Activated T-helper 17 cell treated with anti-CD3 and anti-CD28 coated beads, Interleukin-2, amount 50 U/mL, for 72 hours (primary cell): ENCODE results near the gene COG5. TPM values are rescaled to one million over a fixed set of nuclear protein-coding genes. Genes with fewer than 3 reads are reported as not detected.
A peak's percentile ranks its signal among the peaks of the same experiment; 100 is the strongest.

ENCODE experiments used
- ATAC-seq: fragments of 150-1000 bp; cut with Tn5 transposase; replicated peaks from 2 replicates; pipeline ENCODE4 v1.10.0; 2021; ENCODE audit warnings: mild to moderate bottlenecking, moderate library complexity
- H3K27ac Mint-ChIP-seq: one replicate; pipeline ENCODE4 v1.8.0; 2022; ENCODE audit warnings: mixed read lengths
- H3K27me3 Mint-ChIP-seq: one replicate; pipeline ENCODE4 v1.8.0; 2022; ENCODE audit warnings: mixed read lengths
- H3K36me3 Mint-ChIP-seq: one replicate; pipeline ENCODE4 v1.8.0; 2022; ENCODE audit warnings: low read depth, mild to moderate bottlenecking, mixed read lengths
- H3K4me1 Mint-ChIP-seq: one replicate; pipeline ENCODE4 v1.8.0; 2022; ENCODE audit warnings: mixed read lengths
- H3K4me3 Mint-ChIP-seq: one replicate; pipeline ENCODE4 v1.8.0; 2022; ENCODE audit warnings: mild to moderate bottlenecking, mixed read lengths
- H3K9me3 Mint-ChIP-seq: one replicate; pipeline ENCODE4 v1.8.0; 2022; ENCODE audit warnings: mixed read lengths
- total RNA-seq, 2 donors: library from RNA; stranded (reverse); gene quantifications; one replicate each; pipeline ENCODE4 v1.2.3, GENCODE V29; 2022

Gene COG5
- total RNA-seq, 2 donors from 2014 or later = 33.7 to 36.3 TPM

DNA sequence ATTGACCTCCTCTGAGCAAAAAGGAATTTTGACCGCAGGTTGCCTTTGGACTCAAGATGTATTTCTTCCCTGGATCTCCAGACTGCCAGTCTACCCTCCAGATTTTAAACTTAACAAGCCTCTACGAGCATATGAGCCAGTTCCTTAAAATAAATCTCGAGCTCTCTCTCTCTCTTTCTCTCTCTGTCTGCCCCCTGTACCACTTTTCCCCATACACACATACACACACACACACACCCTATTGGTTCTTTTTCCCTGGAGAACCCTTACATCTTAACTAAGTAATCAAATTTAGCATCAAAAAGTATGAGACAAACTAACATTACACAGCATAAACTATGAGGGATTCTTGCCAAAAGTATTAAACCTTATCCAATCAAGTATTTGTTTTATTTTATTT is 27.7 kb upstream of the COG5 start:
- no peaks in the 10 kb centered on the region for H3K27me3 Mint-ChIP-seq
- H3K36me3 Mint-ChIP-seq = peaks cover 32% of the 10 kb centered on the region
- H3K9me3 Mint-ChIP-seq = no peaks in the 10 kb centered on the region
- H3K27ac Mint-ChIP-seq = no peak overlapping the region
- H3K4me1 Mint-ChIP-seq = no peaks in the 10 kb centered on the region
- no peak overlapping the region for H3K4me3 Mint-ChIP-seq
- no peak for ATAC-seq

GRCh38 chr7:107588529-107589130 is 24.9 kb upstream of the COG5 start:
- Mint-ChIP-seq H3K27me3 (no peaks in the 10 kb centered on the region), H3K27ac (no peak overlapping the region), H3K4me1 (no peaks in the 10 kb centered on the region), H3K9me3 (no peaks in the 10 kb centered on the region), H3K36me3 (peaks cover 25% of the 10 kb centered on the region), H3K4me3 (no peak overlapping the region)
- ATAC-seq = no peak

GRCh38 chr7:107584716-107585115 is 21.0 kb upstream of the COG5 start:
- no peaks in the 10 kb centered on the region for H3K27me3 Mint-ChIP-seq
- ATAC-seq = no peak
- no peaks in the 10 kb centered on the region for H3K9me3 Mint-ChIP-seq
- peaks cover 9% of the 10 kb centered on the region for H3K4me1 Mint-ChIP-seq
- H3K36me3 Mint-ChIP-seq = peaks cover 23% of the 10 kb centered on the region
- H3K4me3 Mint-ChIP-seq = no peak overlapping the region
- H3K27ac Mint-ChIP-seq = no peak overlapping the region

- ATAC-seq = no peak
- H3K9me3 Mint-ChIP-seq = no peaks in the 10 kb centered on the region
- peaks cover 16% of the 10 kb centered on the region for H3K36me3 Mint-ChIP-seq
- no peak overlapping the region for H3K27ac Mint-ChIP-seq
- H3K27me3 Mint-ChIP-seq = no peaks in the 10 kb centered on the region
- no peak overlapping the region for H3K4me3 Mint-ChIP-seq
- H3K4me1 Mint-ChIP-seq = peaks cover 9% of the 10 kb centered on the region
Measured at GRCh38 chr7:107582875-107583274, 19.2 kb upstream of the COG5 start.

DNA sequence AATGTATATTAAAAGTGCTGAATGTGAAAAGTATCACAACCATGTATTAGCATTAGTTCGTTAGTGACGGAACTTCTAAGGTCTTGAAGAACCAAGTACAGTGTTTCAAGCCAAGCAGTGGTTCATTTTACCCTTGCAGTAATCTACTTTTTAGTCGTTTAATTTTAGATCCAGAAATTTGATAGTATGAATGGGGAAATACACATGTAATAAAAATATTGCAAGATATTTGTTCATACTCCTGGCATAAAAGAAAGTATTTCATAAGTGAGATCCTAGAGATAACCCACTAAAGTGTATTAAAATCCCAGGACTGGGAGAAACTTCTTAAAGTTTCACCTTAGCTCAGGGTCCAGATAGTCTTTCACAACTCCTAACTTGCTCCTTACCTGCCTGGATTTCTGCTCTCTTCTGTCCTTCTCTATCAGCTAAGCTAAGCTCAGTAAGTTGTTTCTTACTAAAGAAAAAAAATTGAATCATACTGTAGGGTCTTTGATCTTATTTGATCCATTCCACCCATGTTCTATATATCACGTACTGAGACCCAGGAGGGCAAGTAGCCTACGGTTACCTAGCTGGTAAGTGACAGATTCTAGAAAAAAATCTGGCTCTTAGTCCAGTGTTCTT is 17.8 kb upstream of the COG5 start:
- Mint-ChIP-seq H3K9me3 (no peaks in the 10 kb centered on the region), H3K4me1 (peaks cover 9% of the 10 kb centered on the region), H3K36me3 (peaks cover 16% of the 10 kb centered on the region), H3K27me3 (no peaks in the 10 kb centered on the region), H3K27ac (peak overlapping the region; percentile 41), H3K4me3 (peak overlapping the region; percentile 85)
- no peak for ATAC-seq

- no peaks in the 10 kb centered on the region for H3K9me3 Mint-ChIP-seq
- H3K4me1 Mint-ChIP-seq = peaks cover 9% of the 10 kb centered on the region
Measured at GRCh38 chr7:107580716-107581383, 17.1 kb upstream of the COG5 start.

DNA sequence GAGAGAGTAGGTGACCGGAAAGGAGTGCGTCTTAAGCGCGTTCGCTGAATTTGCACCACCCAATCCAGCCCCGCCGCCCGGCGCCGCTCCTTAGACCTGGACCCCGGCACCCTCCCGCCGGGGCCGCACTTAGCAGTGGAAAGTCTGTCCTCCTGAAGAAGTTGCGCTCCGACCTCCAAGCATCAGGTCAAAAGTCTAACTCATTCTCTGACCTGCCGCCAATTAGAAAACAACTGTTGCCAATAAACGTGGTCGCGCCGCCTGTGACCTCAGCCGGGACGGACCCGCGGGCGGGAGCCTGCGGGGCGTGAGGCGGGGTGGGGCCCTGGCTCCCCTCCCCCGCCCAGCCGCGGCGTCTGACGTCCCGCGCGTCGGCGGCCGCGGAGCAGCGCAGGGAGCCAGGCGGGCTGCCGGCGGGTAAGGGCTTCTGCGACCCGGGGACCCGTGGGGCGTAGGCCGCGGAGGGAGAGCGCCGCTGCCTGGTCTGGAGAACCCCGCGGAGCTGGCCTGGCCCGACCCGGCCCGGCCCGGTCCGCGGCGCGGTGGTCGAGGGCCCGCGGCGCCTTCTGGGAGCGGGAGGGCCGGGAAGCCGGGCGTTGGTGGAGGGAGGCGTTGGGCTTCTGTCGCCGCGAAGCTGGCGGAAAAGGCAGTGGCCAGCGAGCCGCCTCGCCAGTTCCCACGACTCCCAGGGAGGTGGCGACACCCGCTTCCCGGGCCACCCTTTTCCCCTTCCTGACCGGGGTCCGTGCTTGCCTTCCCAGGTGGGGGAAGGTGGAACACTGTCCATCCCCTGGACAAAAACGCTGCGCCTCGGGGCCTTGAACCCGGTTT is 16.4 kb upstream of the COG5 start, which contains the start of gene BCAP29:
Gene BCAP29 (plus strand): TSS at position 362 of the 831 bp plus-strand sequence. CDS start 527 bp downstream, outside the sequence.
- no peaks in the 10 kb centered on the region for H3K9me3 Mint-ChIP-seq
- peaks cover 9% of the 10 kb centered on the region for H3K4me1 Mint-ChIP-seq
- peak within 1 kb of the TSS; percentile 85 for H3K4me3 Mint-ChIP-seq
- H3K27ac Mint-ChIP-seq = peak within 1 kb of the TSS; percentile 84
- peaks cover 17% of the 10 kb centered on the region for H3K36me3 Mint-ChIP-seq
- peak; percentile 98 for ATAC-seq
- no peaks in the 10 kb centered on the region for H3K27me3 Mint-ChIP-seq

More at GRCh38 chr7:107580716-107581383, 17.1 kb upstream of the COG5 start:
- peak overlapping the region; percentile 85 for H3K4me3 Mint-ChIP-seq
- H3K27ac Mint-ChIP-seq = no peak overlapping the region
- H3K27me3 Mint-ChIP-seq = no peaks in the 10 kb centered on the region
- peaks cover 17% of the 10 kb centered on the region for H3K36me3 Mint-ChIP-seq
- no peak for ATAC-seq

- peak; percentile 3 for ATAC-seq
- Mint-ChIP-seq H3K4me1 (peaks cover 9% of the 10 kb centered on the region), H3K9me3 (no peaks in the 10 kb centered on the region), H3K27me3 (no peaks in the 10 kb centered on the region), H3K4me3 (peak overlapping the region; percentile 85), H3K27ac (peak overlapping the region; percentile 84), H3K36me3 (peaks cover 19% of the 10 kb centered on the region)
Measured at GRCh38 chr7:107579554-107579884, 15.8 kb upstream of the COG5 start.

DNA sequence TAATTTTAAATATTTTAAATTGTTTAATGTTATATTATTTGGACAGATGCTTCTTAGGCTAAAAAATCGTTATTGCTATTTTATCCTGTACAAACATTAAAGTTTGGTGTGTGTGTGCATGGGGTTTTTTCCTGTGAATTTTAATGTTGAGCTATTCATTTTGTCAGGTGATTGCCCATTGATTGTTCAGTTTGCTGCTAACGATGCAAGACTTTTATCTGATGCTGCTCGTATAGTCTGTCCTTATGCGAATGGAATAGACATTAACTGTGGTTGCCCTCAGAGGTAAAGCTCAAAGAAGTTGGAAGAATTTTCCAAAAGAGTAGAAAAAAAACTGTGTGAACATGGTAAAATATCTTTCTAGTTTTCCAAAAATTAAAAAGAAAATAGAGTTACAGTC is 9.8 kb upstream of the COG5 start:
- no peaks in the 10 kb centered on the region for H3K9me3 Mint-ChIP-seq
- H3K27ac Mint-ChIP-seq = no peak overlapping the region
- no peak for ATAC-seq
- no peak overlapping the region for H3K4me3 Mint-ChIP-seq
- peaks cover 54% of the 10 kb centered on the region for H3K36me3 Mint-ChIP-seq
- no peaks in the 10 kb centered on the region for H3K27me3 Mint-ChIP-seq
- no peaks in the 10 kb centered on the region for H3K4me1 Mint-ChIP-seq

- Mint-ChIP-seq H3K9me3 (no peaks in the 10 kb centered on the region), H3K36me3 (peaks cover 55% of the 10 kb centered on the region), H3K27ac (no peak overlapping the region), H3K4me1 (peaks cover 5% of the 10 kb centered on the region), H3K4me3 (no peak overlapping the region), H3K27me3 (no peaks in the 10 kb centered on the region)
- ATAC-seq = no peak
Measured at GRCh38 chr7:107570298-107570697, 6.6 kb upstream of the COG5 start.

GRCh38 chr7:107564553-107565298 is 1.0 kb upstream of the COG5 start:
- Mint-ChIP-seq H3K36me3 (peaks cover 22% of the 10 kb centered on the region), H3K9me3 (no peaks in the 10 kb centered on the region), H3K27me3 (no peaks in the 10 kb centered on the region), H3K27ac (peak overlapping the region; percentile 87), H3K4me1 (peaks cover 47% of the 10 kb centered on the region), H3K4me3 (peak overlapping the region; percentile 89)
- ATAC-seq = peak; percentile 3

GRCh38 chr7:107563081-107563774 is 492 bp downstream of the COG5 start:
- Mint-ChIP-seq H3K27ac (peak overlapping the region; percentile 87), H3K4me1 (peaks cover 56% of the 10 kb centered on the region), H3K27me3 (no peaks in the 10 kb centered on the region), H3K9me3 (no peaks in the 10 kb centered on the region), H3K36me3 (peaks cover 16% of the 10 kb centered on the region), H3K4me3 (peak overlapping the region; percentile 89)
- peak; percentile 62 for ATAC-seq

DNA sequence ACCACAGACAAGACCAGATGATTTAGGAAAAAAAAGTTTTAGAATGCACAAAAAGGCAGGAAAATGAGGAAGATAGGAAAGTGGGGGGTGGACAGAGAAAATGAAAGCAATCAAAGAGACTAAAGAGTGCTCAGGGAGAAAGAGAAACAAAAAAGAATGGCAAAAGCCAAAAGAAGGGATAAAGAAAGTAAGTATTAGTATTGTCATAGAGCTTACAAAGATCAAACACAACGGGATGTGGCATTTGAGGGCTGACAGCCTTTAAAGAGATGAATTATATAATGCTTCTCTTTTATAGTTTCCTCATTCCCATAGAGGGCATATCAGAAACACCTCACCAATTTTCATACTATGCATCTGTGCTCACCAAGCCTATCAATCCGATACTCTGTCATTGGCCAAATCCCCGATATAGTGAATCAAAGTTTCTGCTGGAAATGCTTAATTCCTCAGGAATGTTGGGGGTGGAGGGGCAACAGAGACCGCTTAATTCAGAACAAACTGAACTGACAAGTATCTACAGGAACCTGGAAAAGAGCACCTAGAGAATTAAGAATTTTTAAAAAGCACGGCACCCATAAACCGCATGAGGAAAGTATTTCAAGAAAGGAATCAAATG is 2.7 kb downstream of the COG5 start:
- no peaks in the 10 kb centered on the region for H3K27me3 Mint-ChIP-seq
- H3K27ac Mint-ChIP-seq = peak overlapping the region; percentile 81
- ATAC-seq = peak; percentile 59
- peaks cover 54% of the 10 kb centered on the region for H3K4me1 Mint-ChIP-seq
- peaks cover 29% of the 10 kb centered on the region for H3K36me3 Mint-ChIP-seq
- H3K4me3 Mint-ChIP-seq = peak overlapping the region; percentile 89
- H3K9me3 Mint-ChIP-seq = no peaks in the 10 kb centered on the region
